ENCODE data around the gene PDGFC. TPM values are rescaled to one million over a fixed set of nuclear protein-coding genes. Genes with fewer than 3 reads are reported as not detected.
A peak's percentile ranks its signal among the peaks of the same experiment; 100 is the strongest.

The PDGFC gene
- total RNA-seq, 1 donor from 2014 or later = 82.5 TPM

- TF ChIP-seq, protein P1, sequence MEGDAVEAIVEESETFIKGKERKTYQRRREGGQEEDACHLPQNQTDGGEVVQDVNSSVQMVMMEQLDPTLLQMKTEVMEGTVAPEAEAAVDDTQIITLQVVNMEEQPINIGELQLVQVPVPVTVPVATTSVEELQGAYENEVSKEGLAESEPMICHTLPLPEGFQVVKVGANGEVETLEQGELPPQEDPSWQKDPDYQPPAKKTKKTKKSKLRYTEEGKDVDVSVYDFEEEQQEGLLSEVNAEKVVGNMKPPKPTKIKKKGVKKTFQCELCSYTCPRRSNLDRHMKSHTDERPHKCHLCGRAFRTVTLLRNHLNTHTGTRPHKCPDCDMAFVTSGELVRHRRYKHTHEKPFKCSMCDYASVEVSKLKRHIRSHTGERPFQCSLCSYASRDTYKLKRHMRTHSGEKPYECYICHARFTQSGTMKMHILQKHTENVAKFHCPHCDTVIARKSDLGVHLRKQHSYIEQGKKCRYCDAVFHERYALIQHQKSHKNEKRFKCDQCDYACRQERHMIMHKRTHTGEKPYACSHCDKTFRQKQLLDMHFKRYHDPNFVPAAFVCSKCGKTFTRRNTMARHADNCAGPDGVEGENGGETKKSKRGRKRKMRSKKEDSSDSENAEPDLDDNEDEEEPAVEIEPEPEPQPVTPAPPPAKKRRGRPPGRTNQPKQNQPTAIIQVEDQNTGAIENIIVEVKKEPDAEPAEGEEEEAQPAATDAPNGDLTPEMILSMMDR (IDR thresholded peaks at IDR 0.05; ENCODE audit: insufficient read depth, low read length, poor library complexity, severe bottlenecking) = no peak
- no peak for DNase-seq (ENCODE audit: low read depth)
- no peaks in the 10 kb centered on the region for H3K36me3 ChIP-seq (ENCODE audit: control insufficient read depth, insufficient read depth, low read length)
Observed at GRCh38 chr4:156779042-156779441, 192.6 kb downstream of the PDGFC start.

DNA sequence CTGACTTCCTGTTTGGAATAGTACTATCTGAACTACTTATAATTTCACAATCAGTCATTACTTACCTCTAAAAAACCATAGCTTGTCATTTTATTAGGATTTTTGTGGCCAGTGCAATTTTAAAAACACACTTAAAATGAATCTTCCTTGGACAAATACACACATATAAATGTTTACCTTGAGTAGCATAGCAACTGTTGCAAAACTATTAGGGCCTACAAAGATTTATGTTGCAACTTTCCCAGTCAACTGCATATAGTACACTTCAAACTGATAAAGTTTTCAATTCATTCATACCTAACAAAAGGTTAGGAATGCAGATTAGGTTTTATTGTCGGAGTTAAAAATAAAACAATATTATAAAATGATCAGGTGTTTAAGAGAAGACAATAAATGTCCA lies 193.0 kb downstream of the PDGFC start:
- no peak for DNase-seq (ENCODE audit: low read depth)
- H3K27me3 ChIP-seq (ENCODE audit: control insufficient read depth, insufficient read depth, low read length) = no peaks in the 10 kb centered on the region
- TF ChIP-seq, protein P1 (IDR thresholded peaks at IDR 0.05; ENCODE audit: insufficient read depth, low read length, poor library complexity, severe bottlenecking) = no peak
- no peaks in the 10 kb centered on the region for H3K36me3 ChIP-seq (ENCODE audit: control insufficient read depth, insufficient read depth, low read length)
- no peak overlapping the region for H3K4me3 ChIP-seq (ENCODE audit: low read depth, low read length)

More at GRCh38 chr4:156779042-156779441, 192.6 kb downstream of the PDGFC start:
- no peak overlapping the region for H3K4me3 ChIP-seq (ENCODE audit: low read depth, low read length)
- no peaks in the 10 kb centered on the region for H3K27me3 ChIP-seq (ENCODE audit: control insufficient read depth, insufficient read depth, low read length)

DNA sequence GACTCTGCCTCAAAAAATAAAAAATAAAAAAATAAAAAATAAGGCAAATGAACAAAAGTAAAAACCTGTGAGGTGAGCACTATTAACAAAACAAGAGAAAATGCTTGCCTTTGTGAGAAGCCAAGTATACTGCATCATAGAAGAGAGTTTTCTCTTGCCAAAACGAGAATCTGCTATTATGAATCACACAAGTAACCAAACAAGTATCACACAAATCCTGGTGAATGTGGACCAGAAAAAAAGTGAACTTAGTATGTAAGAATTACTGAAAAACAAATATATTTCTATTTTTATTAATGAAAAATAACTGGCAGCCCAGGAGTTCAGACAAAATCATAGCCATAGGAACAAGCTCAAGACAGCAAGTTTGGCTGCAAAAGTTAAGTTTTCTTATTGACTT lies 193.5 kb downstream of the PDGFC start:
- Histone ChIP-seq H3K27me3 (ENCODE audit: control insufficient read depth, insufficient read depth, low read length) (no peaks in the 10 kb centered on the region), H3K4me3 (ENCODE audit: low read depth, low read length) (no peak overlapping the region), H3K36me3 (ENCODE audit: control insufficient read depth, insufficient read depth, low read length) (no peaks in the 10 kb centered on the region)
- no peak for DNase-seq (ENCODE audit: low read depth)
- TF ChIP-seq, protein P1 (IDR thresholded peaks at IDR 0.05; ENCODE audit: insufficient read depth, low read length, poor library complexity, severe bottlenecking) = no peak

GRCh38 chr4:156775813-156776212 lies 195.8 kb downstream of the PDGFC start:
- TF ChIP-seq, protein P1 (IDR thresholded peaks at IDR 0.05; ENCODE audit: insufficient read depth, low read length, poor library complexity, severe bottlenecking) = no peak
- Histone ChIP-seq H3K27me3 (ENCODE audit: control insufficient read depth, insufficient read depth, low read length) (no peaks in the 10 kb centered on the region), H3K4me3 (ENCODE audit: low read depth, low read length) (no peak overlapping the region), H3K36me3 (ENCODE audit: control insufficient read depth, insufficient read depth, low read length) (no peaks in the 10 kb centered on the region)
- DNase-seq (ENCODE audit: low read depth) = no peak

DNA sequence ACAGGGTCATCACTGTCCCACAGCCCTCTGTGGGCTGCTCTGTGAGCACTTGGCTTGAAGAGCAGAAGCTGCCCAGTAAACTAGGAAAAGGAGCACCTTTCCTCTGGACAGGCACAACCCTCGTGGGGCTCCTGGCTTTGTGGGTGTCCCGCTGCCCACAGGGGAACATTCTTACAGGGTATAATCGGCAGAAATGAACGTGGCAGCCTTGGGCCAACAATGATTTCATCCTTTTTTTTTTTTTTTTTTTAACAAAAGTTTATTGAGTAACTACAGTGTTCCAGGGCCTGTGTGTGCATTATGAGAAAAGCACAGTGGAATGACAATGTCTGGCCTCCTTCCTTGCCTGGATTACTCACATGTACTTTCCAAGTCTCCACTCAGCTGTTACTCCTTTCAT lies 197.2 kb downstream of the PDGFC start:
- H3K36me3 ChIP-seq (ENCODE audit: control insufficient read depth, insufficient read depth, low read length) = no peaks in the 10 kb centered on the region
- H3K4me3 ChIP-seq (ENCODE audit: low read depth, low read length) = no peak overlapping the region
- DNase-seq (ENCODE audit: low read depth) = peak; percentile 74
- TF ChIP-seq, protein P1 (IDR thresholded peaks at IDR 0.05; ENCODE audit: insufficient read depth, low read length, poor library complexity, severe bottlenecking) = no peak
- H3K27me3 ChIP-seq (ENCODE audit: control insufficient read depth, insufficient read depth, low read length) = no peaks in the 10 kb centered on the region

DNA sequence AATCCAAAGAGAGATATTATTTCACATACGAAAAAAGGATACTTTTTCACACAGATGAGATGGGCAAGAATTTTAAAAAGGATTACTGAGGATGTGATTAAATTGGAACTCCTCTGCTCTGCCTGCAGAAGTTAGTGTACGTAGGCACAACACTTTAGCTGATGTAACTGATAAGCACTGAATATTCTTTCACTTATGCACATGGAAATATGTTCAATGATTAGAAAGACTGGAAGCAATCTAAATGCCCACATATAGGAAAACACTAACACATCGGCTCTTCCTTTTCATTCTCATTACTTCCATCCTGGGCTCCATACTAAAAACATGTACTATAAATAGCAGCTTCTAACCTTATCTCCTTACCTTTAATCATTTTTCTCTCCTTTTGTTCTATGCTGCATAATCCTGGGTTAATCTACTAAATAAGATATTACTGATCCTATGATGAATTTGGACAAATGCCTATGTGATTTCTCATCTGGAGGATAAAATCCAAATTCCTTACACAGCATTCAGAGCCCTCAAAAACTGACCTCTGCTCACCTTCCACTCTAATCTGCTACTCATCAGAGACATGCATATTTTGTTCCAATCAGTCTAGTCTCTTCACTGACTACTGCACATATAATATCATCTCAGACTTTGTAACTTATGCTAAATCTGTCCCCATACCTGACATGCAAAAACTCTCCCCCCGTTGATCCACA lies 197.8 kb downstream of the PDGFC start:
- no peak for DNase-seq (ENCODE audit: low read depth)
- no peaks in the 10 kb centered on the region for H3K27me3 ChIP-seq (ENCODE audit: control insufficient read depth, insufficient read depth, low read length)
- H3K4me3 ChIP-seq (ENCODE audit: low read depth, low read length) = no peak overlapping the region
- TF ChIP-seq, protein P1 (IDR thresholded peaks at IDR 0.05; ENCODE audit: insufficient read depth, low read length, poor library complexity, severe bottlenecking) = no peak
- H3K36me3 ChIP-seq (ENCODE audit: control insufficient read depth, insufficient read depth, low read length) = no peaks in the 10 kb centered on the region
